AG08396 (cell line): ENCODE data around the gene ZFYVE9.
"Not testable (repeated sequence)": the region's sequence is repeated elsewhere in the genome, so short reads cannot be mapped to it uniquely, and the experiment has no call there.

Experiments used
- DNase-seq: peaks from one replicate; pipeline ENCODE4 v3.0.0; 2012; ENCODE audit warnings: low spot score, mixed read lengths

Gene ZFYVE9

DNA sequence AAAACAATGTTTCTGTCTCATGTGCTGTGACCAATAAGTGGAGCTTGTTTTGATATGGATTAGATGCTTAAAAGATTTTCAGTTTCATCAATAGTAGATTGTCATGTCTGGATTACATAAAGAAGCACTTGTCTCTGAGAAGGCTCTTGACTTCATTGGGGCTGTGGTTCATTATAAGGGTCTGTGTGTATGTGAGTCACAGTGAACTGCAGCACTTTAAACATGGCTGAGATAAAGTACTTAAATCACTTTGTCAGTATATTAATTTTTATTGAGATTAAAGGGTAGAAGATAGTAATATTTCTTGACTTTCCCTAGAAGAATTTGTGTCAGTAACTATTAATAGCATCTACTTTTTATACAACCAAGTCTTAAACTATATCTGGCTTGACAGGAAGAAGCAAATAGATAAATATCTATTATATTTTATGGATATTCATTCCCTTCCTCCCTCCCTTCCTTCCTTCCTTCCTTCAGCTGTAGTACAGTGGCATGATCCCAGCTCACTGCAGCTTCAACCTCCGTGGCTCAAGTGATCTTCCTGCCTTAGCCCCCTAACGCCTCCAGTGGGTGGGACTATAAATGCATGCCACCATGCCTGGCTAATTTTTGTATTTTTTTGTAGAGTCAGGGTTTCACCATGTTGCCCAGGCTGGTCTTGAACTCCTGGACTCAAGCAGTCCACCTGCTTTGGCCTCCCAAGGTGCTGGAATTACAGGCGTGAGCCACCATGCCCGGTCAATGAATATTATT lies 48.8 kb downstream of the ZFYVE9 start:
- no peak for DNase-seq

DNA sequence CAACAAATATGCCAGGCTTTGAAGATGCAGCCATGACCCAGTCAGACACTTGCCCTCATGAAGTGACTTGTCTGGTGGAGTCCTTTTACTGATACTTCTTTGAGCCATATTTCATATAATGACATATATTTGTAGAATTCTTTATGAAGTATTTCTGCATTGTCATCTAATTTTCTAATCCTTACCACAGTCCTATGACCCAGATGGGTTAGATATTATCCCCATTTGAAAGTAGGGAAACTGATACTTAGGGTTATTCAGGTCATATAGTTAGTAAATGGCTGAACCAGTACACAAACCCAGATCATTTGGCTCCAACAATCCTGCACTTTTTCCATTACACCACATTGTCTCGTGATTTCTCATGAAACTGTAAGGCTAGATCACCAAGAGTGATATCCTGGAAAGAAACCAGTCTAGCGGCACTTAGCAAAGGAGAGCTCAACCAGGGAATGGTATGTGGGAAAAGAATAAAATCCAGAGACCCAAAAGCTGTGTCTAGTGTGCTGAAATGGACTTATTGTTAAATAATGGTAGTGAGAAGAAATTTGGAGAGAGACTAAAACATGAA lies 49.6 kb downstream of the ZFYVE9 start:
- DNase-seq, result no peak

DNA sequence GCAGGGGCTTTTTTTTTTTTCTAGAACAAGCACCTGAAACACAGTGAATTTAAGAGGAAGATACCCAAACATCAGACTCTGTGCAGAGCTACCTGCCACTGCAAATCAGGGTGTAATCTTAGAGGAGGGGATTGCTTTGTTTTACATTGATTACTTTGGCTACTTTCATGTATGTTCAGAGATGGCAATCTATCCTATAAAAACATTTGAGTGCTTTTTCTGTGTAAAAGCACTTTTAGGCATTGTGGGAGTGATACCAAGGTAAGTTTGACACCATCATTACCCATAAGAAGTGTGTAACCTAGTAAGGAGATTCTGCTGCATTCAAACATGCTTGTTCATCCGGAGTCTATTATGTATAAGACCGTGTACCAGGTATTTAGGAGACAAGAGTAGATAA lies 50.1 kb downstream of the ZFYVE9 start:
- no peak for DNase-seq

DNA sequence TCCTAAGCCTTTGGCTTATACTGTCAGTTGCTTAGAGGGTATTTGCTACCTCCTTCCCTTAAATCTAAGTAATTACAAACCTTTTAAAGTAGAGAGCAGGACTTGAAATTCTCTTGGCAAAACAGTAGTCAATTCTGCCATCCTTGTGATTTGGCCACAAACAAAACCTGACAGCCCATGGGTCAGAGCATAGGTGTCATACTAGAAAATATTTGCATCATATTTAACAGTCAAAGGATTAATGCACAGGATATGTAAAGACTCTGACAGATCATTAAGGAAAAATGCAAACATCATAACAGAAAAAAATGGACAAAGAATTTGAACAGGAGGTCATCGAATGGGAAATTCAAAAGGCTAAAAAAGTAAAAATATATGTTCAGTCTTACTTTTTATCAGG lies 50.5 kb downstream of the ZFYVE9 start:
- no peak for DNase-seq

DNA sequence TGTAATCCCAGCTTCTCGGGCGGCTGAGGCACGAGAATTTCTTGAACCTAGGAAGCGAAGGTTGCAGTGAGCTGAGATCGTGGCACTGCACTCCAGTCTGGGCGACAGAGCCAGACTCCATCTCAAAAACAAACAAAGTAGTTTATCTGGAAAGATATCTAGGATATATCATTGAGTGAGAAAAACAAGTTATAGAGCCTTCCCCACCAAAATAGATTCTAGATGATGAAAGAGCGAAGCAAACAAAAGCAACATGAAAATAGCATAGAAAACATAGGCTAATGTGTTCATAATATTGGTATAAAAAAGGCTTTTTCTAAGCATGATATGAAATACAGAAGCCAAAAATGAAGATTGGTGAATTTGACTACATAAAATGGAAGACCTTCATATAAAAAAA lies 52.1 kb downstream of the ZFYVE9 start:
- DNase-seq, result no peak

DNA sequence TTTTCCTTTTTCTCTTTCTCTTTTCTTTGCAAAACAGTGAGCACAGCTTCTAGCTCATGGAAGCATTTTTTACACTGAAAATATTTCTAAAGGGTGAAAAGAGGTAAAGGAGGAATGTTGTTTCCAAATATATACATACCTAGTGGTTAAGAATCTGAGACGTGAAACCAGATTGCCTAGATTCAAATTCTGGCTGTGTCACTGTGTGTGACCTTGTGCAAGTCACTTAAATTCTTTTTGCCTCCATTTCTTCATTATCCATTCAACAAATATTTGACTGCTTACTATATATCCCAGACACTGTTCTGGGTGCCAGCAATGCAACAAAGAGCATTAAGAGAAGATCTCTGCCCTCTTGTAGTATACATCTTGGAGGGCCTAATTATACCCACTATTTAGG lies 53.3 kb downstream of the ZFYVE9 start:
- peak; percentile 5 for DNase-seq

DNA sequence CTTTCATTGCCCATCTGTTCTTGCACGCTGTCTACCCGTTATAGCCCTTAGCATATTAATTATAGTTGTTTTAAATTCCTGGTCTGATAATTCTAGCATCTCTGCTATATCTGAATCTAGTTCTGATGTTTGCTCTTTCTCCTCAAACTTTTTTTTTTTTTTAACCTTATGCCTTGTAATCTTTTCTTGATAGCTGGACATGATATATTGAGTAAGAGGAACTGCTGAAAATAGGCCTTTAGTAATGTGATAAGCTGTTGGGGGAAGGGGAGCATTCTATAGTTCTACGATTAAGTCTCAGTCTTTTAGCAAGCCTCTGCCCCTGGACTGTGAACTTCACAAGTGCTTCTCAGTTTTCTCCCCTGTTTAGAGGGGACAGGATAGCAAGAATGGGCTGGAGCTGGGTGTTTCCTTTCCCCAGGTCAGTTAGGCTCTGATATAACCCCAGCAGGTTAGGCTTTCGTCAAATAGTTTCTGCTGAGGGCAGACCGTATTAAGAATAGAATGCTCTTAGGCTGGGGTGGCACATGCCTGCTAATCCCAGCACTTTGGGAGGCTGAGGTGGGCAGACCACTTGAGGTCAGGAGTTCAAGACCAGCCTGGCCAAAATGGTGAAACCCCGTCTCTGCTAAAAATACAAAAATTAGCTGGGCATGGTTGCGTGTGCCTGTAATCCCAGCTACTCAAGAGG lies 62.2 kb downstream of the ZFYVE9 start:
- DNase-seq, result no peak

DNA sequence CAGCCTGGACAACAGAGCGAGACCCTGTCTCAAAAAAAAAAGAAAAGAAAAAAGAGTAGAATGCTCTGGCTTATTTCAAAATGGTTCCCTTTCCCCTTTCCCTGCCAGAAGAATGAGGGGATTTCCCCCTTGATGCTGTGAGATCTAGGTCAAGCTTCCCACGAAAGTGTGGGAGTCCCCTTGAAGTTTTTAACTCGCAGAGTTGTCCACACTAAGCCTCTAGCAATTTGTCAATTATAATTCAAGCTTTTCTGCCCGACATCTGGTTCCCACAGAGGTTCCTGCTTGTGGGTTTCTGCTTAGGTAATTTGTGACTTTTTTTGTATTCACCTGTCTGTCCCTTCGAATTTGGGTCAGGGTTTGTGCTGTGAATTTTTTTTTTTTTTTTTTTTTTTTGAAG lies 62.8 kb downstream of the ZFYVE9 start:
- no peak for DNase-seq

DNA sequence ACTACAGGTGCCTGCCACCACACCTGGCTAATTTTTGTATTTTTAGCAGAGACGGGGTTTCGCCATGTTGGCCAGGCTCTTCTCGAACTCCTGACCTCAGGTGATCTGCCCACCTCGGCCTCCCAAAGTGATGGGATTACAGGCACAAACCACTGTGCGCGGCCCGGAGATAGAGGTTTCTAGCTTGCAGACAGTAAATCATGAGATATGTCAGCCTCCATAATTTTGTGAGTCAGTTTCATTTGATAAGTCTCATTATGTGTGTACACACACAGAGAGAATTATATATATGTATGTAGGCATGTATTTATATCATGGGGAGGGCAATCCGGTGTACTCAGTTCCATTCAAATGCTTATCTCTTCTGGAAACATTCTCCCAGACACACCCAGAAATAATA lies 64.8 kb downstream of the ZFYVE9 start:
- not testable (repeated sequence) for DNase-seq

DNA sequence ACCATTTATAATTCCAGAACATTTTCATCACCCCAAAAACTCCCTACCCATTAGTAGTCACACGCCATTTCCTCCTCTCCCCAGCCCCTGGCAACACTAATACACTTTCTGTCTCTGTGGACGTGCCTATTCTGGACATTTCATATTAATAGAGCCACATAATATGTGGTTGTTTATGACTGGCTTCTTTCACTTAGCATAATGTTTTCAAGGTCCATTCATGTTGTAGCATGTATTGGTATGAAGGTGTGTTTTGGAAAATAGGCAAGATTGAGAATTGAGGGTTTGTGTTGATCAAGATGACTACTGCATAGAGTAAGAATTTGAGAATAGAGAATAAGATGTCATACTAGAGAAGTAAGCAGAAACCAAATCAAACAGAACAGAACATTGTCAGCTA lies 67.5 kb downstream of the ZFYVE9 start:
- no peak for DNase-seq

DNA sequence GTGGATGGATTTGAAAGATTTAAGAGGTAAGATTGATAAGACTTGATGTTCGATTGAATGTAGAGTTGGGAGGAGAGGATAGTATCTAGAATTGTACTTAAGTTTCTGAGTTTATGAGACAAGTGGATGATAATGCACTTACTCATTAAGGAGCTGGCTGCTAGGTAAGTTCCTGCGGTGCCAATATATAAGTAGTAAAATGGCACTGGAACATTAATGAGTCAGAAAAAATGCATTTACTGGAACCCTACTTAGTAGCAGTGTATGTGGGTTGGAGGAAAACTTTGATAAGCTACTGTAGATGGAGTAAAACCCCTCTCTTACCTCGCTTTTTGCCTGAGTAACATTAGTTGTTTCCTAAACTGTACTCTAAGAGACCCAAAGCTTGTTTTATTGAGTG lies 68.2 kb downstream of the ZFYVE9 start:
- no peak for DNase-seq

DNA sequence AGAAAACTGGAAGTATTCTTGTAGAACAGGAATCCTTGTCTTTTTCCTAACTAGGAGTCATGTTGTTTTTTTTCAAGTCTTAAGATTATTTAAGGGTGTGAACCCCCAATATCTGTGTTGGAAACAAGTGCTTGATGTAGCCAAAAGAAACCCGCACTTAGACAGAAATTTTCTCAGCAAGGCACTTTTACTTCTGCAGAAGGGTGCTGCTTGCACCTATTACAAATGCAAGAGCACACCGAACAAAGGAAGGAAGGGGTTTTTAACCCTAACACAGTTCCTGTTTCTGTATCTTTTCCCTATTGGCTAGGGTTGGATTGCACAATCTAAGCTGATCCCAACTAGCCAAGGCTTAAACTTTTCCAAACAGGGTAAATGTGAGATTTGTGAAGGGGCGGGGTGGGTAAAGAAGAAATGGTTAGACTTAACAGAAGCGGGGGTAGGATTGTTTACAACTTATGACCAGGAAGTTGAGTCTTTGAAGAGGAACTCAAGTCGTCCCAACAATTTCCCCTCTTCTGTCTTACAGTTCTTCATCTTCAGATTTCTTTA lies 75.1 kb downstream of the ZFYVE9 start:
- no peak for DNase-seq

DNA sequence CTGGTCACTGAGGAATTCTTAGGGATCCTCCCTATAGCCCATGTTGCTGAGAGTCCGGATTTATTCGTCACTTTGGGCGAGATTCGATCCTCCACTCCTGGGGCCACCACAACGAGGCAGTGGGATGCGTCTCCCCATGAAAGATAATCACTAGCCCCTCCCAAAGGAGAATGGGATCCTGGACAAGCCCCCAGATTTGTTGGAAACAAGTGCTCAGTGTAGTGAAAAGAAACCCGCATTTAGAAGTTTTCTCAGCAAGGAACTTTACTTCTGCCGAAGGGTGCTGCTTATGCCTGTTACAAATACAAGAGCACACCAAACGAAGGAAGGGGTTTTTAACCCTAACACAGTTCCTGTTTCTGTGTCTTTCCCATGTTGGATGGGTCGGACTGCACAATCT lies 83.3 kb downstream of the ZFYVE9 start:
- DNase-seq, result no peak

DNA sequence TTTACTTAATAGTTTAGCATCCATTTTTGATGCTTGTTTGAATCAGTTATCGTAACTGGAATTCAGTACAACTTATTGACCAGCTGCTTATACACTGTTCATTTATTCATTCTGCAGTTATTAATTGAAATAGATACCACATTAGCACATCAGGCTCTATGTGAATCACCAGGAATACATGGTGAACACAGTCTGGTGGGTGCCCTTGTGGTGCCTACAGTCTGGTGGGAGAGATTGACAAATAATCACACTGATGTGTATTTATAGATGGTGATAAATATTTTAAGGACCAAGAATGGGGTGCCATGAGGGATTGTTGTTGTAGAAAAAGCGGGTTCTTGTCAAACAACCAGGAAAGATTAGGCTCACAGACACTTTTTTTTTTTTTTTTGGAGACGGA lies 87.6 kb downstream of the ZFYVE9 start:
- no peak for DNase-seq

DNA sequence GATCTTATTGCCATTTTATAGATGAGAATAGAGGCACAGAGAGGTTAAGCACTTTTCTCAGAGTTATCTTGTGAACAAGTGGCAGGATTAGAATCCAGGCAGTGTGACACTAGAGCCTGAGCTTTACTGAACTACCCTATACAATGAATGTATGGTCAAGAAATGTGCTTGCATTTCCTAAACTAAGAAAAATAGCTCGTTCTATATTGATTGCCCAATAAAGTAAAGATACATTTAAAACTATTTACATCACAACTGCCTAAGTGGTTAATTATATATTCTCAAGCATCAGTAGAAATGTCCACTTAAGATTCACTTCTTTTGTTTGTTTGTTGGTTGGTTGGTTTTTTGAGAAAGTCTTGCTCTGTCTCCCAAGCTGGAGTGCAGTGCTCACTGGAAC lies 91.6 kb downstream of the ZFYVE9 start:
- DNase-seq, result no peak

DNA sequence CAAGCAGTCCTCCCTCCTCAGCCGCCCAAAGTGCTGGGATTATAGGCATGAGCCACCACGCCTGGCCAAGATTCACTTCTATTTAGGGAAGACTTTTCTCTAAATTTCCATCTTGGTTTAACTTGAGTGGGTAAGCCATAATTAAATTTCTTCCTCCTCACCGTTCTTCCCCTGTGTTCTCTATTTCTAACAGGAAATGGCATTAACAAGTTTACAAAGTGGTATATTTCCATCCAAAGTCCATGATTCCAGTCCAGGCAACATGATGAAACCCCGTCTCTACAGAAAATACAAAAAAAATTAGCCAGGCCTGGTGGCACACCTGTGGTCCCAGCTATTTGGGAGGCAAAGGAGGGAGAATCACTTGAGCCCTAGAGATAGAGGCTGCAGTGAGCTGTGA lies 92.1 kb downstream of the ZFYVE9 start:
- DNase-seq, result no peak

DNA sequence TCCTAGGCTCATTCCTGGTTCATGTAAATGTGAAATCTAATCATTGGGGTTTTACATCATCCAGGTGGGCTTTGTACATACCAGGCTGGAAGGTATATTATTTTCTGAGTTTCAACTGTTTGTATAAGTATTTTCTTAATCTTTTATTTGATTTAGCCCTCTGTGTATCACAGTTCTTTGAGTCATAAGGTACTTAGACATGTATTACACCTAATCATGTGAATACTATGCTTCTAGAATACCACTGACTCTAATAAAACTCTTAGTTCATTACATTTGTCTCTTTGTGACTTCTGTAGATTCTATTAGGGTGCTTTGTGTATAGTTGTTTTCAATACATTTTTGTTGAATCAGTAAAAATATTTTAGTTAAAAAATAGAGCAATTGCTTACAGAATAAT lies 92.8 kb downstream of the ZFYVE9 start:
- no peak for DNase-seq

DNA sequence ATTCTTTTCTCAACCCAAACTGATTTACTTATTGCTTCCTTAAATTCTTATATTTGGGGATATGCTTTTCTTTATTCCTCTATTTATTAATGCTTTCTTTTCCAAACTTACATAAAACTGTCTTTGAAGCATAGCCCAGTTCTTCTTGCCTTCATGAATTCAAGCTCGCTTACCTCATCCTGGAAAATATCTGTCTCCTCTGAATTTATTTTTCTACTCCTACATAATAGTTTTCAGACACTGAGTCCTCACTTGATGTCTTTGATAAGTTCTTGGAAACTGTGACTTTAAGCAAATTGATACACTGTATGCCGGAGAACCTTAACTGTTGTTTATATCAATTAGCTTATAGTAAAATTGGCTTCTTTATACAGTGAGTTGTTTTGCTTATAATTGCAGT lies 93.8 kb downstream of the ZFYVE9 start:
- DNase-seq, result no peak

DNA sequence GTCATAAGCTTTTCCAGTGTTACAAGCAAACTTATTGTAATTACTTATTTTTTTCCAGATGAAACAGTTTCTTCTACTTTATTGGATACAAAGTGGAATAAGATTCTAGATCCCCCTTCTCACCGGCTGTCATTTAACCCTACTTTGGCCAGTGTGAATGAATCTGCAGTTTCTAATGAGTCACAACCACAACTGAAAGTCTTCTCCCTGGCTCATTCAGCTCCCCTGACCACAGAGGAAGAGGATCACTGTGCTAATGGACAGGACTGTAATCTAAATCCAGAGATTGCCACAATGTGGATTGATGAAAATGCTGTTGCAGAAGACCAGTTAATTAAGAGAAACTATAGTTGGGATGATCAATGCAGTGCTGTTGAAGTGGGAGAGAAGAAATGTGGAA lies 95.5 kb downstream of the ZFYVE9 start:
- DNase-seq, result peak; percentile 36

DNA sequence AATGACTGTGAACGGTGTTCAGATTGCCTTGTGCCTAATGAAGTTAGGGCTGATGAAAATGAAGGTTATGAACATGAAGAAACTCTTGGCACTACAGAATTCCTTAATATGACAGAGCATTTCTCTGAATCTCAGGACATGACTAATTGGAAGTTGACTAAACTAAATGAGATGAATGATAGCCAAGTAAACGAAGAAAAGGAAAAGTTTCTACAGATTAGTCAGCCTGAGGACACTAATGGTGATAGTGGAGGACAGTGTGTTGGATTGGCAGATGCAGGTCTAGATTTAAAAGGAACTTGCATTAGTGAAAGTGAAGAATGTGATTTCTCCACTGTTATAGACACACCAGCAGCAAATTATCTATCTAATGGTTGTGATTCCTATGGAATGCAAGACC lies 96.6 kb downstream of the ZFYVE9 start:
- DNase-seq, result peak; percentile 9

DNA sequence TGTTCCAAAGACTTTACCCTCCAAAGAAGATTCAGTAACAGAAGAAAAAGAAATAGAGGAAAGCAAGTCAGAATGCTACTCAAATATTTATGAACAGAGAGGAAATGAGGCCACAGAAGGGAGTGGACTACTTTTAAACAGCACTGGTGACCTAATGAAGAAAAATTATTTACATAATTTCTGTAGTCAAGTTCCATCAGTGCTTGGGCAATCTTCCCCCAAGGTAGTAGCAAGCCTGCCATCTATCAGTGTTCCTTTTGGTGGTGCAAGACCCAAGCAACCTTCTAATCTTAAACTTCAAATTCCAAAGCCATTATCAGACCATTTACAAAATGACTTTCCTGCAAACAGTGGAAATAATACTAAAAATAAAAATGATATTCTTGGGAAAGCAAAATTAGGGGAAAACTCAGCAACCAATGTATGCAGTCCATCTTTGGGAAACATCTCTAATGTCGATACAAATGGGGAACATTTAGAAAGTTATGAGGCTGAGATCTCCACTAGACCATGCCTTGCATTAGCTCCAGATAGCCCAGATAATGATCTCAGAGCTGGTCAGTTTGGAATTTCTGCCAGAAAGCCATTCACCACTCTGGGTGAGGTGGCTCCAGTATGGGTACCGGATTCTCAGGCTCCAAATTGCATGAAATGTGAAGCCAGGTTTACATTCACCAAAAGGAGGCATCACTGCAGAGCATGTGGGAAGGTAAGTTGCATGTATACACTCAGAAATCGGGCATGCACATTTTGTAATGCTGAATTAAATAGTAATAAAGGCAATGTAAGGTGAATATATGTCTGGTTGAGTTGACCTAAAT lies 97.2 kb downstream of the ZFYVE9 start:
- DNase-seq, result no peak

DNA sequence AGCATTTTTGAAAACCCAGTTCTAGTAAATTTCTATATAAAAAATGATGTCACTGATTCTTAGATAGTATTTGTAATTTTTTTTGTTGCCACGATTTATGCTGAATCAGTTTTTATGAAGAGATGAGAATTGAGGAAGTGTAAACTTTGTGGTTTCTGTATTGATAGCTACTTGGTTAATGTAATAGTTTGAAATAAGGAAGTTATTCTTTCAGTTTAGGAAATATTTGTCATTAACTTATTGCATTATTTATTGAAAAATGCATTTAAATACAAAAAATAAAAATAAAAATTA lies 97.8 kb downstream of the ZFYVE9 start:
- no peak for DNase-seq
